VCaP (cell line): ENCODE measurements around the gene STYK1.

Experiments
- H3K27ac ChIP-seq: fragments of 450-650 bp; 2 replicates; pipeline ENCODE4 v1.5.1; 2017
- CTCF ChIP-seq: fragments of 450-650 bp; conservative IDR thresholded peaks from 2 replicates; pipeline ENCODE4 v1.5.1; 2017; ENCODE audit warnings: mild to moderate bottlenecking, moderate library complexity

STYK1 gene

GRCh38 chr12:10688042-10688441, 14.2 kb upstream of the STYK1 start:
- H3K27ac ChIP-seq, result no peak overlapping the region
- TF ChIP-seq CTCF, result no peak

DNA sequence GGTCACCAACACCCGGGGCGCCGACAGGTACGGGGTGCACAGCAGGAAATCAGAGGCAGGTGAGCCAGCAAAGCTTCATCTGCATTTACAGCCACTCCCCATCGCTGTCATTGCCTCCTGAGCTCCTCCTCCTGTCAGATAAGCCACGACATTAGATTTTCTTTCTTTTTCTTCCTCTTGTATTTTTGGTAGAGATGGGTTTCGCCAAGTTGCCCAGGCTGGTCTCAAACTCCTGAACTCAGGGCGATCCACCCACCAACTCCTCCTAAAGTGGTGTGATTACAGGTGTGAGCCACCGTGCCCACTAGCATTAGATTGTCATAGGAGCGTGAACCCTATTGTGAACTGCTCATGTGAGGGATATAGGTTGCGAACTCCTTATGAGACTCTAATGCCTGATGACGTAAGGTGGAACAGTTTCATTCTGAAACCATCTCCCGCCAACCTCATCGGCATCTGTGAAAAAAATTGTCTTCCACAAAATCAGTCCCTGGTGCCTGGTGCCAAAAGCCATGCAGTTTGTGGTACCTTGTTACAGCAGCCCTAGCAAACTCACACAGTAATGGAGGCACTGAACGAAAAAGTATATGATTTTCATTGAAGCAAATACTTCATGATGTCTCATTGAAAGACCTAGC, 1.5 kb downstream of the STYK1 start:
- peak overlapping the region; percentile 89 for H3K27ac ChIP-seq
- no peak for TF ChIP-seq CTCF

DNA sequence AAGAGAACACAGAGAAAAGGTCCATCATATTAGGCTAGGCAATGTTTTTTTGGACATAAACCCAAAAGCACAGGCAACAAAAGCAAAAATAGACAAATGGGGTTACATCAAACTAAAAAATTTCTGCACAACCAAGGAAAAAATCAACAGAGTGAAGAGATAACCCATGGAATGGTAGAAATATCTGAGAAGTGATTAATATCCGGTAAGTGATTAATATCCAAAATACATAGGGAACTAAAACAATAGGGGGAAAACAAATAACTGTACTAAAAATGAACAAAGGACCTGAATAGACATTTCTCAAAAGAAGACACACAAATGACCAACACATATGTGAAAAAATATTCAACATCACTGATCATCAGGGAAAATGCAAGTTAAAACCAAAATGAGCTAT, 4.3 kb downstream of the STYK1 start:
- no peak overlapping the region for H3K27ac ChIP-seq
- TF ChIP-seq CTCF, result no peak

DNA sequence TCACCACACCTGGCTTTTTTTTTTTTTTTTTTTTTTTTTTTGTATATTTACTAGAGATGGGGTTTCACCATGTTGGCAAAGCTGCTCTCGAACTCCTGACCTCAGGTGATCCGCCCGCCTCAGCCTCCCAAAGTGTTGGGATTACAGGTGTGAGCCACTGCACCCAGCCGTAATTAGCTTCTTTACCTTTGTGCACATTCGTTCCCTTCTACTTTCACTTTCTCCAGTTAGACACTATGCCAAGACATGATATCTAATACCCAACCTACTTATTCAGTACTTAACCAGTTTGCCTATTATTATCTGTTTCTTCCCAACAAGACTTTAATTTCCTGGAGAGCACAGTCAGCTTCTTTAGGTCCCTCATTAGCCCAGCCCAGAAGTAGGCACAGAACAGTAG, 5.3 kb downstream of the STYK1 start:
- H3K27ac ChIP-seq, result peak overlapping the region; percentile 22; the same call in 1 of the 2 replicates
- TF ChIP-seq CTCF, result no peak

DNA sequence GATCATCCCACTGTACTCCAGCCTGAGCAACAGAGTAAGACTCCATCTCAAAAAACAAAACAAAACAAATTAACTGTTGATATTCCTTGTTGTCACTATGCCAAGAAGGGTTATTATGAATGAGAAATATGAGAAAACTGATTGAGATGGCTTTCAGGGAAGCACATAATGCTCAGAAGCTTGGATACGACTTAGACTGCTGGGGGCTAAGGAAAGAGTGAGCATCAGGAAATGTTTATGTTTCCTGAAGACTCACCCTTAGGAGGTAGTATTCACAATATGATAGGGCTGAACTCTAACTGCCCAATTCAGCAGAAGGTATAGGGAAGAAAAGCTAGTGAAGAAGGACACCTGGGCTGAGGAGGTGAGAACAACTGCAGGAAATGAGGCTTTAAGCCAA, 6.3 kb downstream of the STYK1 start:
- H3K27ac ChIP-seq, result peak overlapping the region; percentile 22; the same call in 1 of the 2 replicates
- no peak for TF ChIP-seq CTCF

- no peak for TF ChIP-seq CTCF
- H3K27ac ChIP-seq, result peak overlapping the region; percentile 49
These were observed 9.4 kb downstream of the STYK1 start for GRCh38 chr12:10664499-10664898.

GRCh38 chr12:10663869-10664268, 10.0 kb downstream of the STYK1 start:
- H3K27ac ChIP-seq, result peak overlapping the region; percentile 49
- TF ChIP-seq CTCF, result no peak
